ENCODE data around the gene C1orf232.

Gene C1orf232

DNA sequence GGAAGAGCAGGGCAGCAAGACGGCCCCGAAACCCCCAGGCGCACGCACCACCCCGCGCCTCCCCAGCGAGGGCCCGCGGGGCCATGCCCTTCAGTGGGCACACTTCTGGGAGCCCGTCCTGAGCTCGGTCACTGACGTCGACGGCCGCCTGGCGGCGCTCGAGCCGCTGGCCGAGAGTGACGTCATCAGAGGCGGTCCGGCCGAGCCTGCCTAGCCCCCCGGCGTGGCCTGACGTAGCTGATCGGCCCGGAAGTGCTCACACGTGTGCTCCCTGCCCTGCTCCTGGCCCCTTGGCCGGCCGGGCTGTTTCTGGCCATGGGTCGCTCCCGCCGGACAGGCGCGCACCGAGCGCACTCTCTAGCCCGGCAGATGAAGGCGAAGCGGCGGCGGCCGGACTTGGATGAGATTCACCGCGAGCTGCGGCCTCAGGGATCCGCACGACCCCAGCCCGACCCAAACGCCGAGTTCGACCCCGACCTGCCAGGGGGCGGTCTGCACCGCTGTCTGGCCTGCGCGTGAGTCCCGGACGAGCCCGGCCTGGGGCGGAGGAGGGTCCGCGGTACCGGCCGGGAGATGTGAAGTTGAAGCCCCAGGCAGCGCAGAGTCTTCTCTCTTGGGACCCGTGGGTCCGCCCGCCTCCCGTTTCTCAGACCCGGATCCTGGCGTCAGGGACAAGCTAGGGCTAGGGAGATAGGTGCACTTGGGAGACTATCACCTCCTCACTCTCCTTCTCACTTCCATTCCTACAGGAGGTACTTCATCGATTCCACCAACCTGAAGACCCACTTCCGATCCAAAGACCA lies 1.1 kb upstream of the C1orf232 start, which contains the start of gene ZNF593:
Gene ZNF593, plus strand, starts transcription at position 240 of the 803 bp plus-strand sequence. Its CDS starts 76 bp downstream, at position 316.
- Mint-ChIP-seq H3K4me3 (peak within 1 kb of the TSS; percentile 87 to 89), H3K27me3 (peaks cover 0 to 4% of the 10 kb centered on the region in 2 donors), H3K27ac (peak within 1 kb of the TSS; percentile 84 to 89), H3K36me3 (ENCODE audit: insufficient read depth) (peaks cover 5% of the 10 kb centered on the region), H3K9me3 (no peaks in the 10 kb centered on the region), H3K4me1 (ENCODE audit: low read depth in 2 of 2) (peaks cover 15 to 26% of the 10 kb centered on the region in 2 donors)
- DNase-seq (peak; percentile 82 to 85 (median 83)), ATAC-seq (replicated peaks) (peak; percentile 89)

DNA sequence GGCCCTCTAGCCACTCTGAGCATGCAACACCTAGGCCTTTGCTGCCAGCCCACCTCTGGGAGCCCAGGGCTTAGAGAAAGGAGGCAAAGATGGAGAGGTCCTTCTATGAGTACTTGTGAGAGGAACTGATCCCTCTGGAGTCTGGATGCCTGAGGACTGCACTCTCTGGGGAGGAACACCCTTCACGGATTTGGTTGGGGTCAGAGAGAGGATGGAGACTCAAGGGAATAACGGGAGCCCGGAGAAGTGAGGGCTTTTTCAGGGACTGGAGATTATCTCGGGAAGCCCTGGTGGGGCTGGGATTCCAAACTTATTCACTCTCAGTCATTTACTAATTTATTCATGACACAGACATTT lies 413 bp upstream of the C1orf232 start:
- ATAC-seq (replicated peaks): no peak
- H3K9me3 Mint-ChIP-seq: no peaks in the 10 kb centered on the region
- H3K4me3 Mint-ChIP-seq: peak overlapping the region; percentile 87 to 89
- DNase-seq: no peak
- peaks cover 5% of the 10 kb centered on the region for H3K36me3 Mint-ChIP-seq (ENCODE audit: insufficient read depth)
- peaks cover 0 to 10% of the 10 kb centered on the region in 2 donors for H3K27me3 Mint-ChIP-seq
- peaks cover 15 to 28% of the 10 kb centered on the region in 2 donors for H3K4me1 Mint-ChIP-seq (ENCODE audit: low read depth in 2 of 2)
- H3K27ac Mint-ChIP-seq: peak overlapping the region; percentile 84 to 89

DNA sequence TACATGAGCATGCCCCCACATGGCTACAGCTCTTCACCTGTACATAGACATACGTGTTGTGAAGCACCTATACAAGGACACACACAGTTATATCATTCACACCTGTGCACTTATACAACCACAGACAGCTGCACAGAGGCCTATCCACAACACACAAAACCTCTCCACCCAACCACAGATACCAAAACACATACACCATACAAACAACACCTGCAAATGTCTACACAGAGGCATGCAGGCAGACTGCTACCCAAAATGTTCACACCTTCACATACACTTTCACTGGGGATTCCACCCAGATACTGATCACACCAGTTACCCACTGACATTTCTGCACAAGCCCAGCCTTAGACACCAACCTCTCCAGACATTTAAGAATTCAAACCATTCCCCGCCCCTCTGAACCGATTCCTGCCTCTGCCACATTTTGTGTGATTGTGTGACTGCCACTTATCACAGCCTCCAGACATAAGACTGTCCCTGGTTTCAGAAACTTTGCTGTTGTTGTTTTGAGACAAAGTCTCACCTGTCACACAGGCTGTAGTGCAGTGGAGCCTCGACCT lies 2.0 kb downstream of the C1orf232 start:
- Mint-ChIP-seq H3K9me3 (no peaks in the 10 kb centered on the region), H3K36me3 (ENCODE audit: insufficient read depth) (peaks cover 5% of the 10 kb centered on the region), H3K4me3 (no peak overlapping the region), H3K27me3 (peaks cover 8 to 25% of the 10 kb centered on the region in 2 donors), H3K4me1 (ENCODE audit: low read depth in 2 of 2) (peaks cover 15 to 30% of the 10 kb centered on the region in 2 donors), H3K27ac (peak overlapping the region in 1 of 2 donors; percentile 4)
- ATAC-seq (replicated peaks) (peak; percentile 35), DNase-seq (no peak)

DNA sequence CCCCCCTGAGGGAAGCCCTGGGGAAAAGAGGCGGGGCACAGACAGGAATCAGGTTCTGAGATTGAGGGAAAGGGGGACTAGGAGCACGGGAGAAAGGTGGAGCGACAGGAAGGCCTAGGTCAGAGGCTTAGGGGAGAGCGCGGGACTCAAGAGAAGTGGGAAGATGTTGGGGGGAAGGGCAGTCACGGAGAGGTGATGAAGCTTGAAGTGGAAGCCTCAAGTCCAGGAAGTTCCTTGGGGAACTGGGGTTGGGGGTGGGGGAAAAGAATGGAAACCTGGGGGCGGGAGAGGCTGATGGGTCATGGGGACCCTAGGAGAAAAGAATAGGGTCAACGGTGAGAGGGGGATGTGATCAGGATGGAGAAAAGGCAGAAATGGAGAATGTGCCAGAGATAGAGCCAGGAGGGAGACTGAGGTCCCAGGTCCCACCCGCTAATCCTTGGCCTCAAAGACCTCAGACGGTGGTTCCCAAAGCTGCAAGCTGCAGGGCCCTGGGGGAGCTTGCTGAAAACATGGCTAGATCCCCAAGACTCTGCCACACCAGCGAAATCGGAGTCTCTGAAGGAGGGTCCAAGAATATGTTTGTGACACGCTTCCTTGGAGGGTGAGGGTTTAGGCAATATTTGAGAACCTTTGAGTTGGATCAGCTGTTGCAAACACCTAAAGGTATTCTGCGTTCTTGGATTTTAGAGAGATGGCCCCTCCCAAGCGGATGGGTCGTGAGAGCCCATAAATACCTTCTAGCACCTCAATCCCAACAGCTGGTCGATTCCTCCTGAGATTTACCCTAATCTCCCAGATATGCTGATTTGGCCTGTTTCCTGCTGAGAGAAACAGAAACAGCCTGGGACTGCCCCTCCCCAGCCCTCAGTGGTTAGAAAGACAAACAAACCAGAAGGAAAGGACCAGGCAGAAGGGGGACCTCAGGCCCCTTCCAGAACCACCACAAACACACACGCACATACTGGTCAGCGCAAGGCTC lies 3.6 kb downstream of the C1orf232 start:
- Mint-ChIP-seq H3K27me3 (peaks cover 8 to 37% of the 10 kb centered on the region in 2 donors), H3K4me3 (peak overlapping the region; percentile 57 to 66), H3K27ac (peak overlapping the region in 1 of 2 donors; percentile 65), H3K9me3 (no peaks in the 10 kb centered on the region), H3K36me3 (ENCODE audit: insufficient read depth) (peaks cover 5% of the 10 kb centered on the region), H3K4me1 (ENCODE audit: low read depth in 2 of 2) (peaks cover 7 to 18% of the 10 kb centered on the region in 2 donors)
- ATAC-seq (replicated peaks): no peak
- no peak for DNase-seq

DNA sequence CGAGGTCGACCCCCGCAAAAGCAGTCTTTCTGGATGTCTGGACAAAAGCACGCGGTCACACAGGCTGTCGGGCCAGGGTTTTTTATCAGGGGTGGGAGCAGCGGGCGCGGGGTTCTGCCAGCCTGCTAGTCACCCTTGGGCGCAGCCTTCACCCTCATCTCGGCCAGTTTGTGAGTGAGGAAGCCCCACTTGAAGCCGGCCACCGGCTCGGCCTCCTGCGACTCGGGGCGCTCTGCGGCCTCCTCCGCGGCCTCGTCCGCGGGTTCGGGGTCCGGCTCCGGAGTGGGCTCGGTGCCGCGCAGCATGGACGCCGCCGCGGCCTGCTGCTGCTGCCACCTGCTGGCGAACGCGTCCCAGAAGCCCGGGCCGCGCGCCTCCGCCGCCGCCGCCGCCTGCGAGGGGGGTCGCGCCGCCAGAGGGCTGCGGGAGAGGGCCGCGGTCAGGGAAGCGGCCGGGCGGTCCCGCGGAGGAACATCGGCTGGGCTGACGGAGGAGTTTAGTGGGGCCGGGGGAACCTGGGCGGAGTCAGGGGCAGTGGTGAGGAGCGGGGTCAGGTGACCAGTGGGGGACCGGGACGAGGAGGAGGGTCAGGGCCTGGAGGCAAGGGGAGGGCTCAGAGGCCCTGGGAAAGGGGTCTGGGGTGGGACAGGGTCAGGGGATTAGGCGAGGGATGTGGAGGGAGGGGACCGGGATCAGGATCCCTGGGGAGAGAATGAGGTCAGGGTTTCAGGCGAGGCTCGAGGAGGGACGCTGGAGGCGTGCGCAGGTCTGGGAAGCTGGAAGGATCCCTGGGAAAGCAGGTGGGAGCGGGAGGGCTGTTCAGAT lies 4.5 kb downstream of the C1orf232 start:
- peaks cover 3% of the 10 kb centered on the region for H3K36me3 Mint-ChIP-seq (ENCODE audit: insufficient read depth)
- peaks cover 15 to 46% of the 10 kb centered on the region in 2 donors for H3K27me3 Mint-ChIP-seq
- peaks cover 7 to 15% of the 10 kb centered on the region in 2 donors for H3K4me1 Mint-ChIP-seq (ENCODE audit: low read depth in 2 of 2)
- ATAC-seq (replicated peaks): peak; percentile 66
- peak overlapping the region; percentile 57 to 66 for H3K4me3 Mint-ChIP-seq
- peak; percentile 40 to 51 (median 48) for DNase-seq
- no peaks in the 10 kb centered on the region for H3K9me3 Mint-ChIP-seq
- H3K27ac Mint-ChIP-seq: peak overlapping the region in 1 of 2 donors; percentile 65

DNA sequence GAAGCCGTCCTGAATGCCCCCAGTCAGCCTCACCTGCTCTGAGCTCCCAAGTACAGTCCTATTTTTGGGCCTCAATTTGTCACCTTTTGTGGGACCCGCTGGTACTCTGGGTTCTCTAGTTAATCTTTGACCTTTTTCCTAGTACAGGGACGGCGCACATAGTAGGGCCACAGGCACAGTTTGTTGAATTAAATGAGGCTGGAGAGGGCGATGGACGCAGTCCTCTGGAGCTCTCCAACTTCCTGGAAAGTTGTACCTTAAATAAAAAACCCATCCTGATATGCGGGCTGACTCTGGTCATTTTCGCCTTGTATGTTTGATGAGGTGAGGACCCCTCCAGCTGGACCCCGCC lies 5.1 kb downstream of the C1orf232 start:
- ATAC-seq (replicated peaks) (no peak), DNase-seq (no peak)
- Mint-ChIP-seq H3K4me1 (ENCODE audit: low read depth in 2 of 2) (peaks cover 7 to 13% of the 10 kb centered on the region in 2 donors), H3K27ac (no peak overlapping the region), H3K36me3 (ENCODE audit: insufficient read depth) (peaks cover 4% of the 10 kb centered on the region), H3K9me3 (no peaks in the 10 kb centered on the region), H3K4me3 (peak overlapping the region in 1 of 2 donors; percentile 48), H3K27me3 (peaks cover 21 to 52% of the 10 kb centered on the region in 2 donors)

DNA sequence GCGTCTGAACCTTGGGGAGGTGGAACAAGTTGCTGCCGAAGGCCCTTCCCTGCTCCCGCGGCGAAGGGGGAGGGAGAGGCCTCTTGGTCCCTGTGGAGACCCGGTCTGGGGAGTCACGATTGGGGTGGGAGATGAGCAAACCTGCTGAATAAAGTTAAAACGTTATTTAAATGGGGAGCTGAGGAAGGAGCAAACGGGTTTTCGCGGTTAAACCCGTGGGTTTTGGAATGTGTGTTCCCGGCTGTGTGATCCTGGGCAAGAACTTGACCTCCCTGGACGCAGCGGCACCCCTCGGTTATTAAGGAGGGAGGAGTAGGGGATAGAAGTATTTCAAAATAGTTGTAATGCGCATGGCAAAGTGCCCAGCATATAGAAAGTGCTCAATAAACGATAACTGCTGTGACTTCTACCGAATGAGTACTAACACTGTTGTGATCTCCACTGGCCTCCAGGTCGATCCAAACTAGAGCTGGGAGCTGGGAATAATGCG lies 6.5 kb downstream of the C1orf232 start:
- no peak overlapping the region for H3K27ac Mint-ChIP-seq
- no peaks in the 10 kb centered on the region for H3K9me3 Mint-ChIP-seq
- peak overlapping the region; percentile 20 to 46 for H3K4me3 Mint-ChIP-seq
- no peak for DNase-seq
- ATAC-seq (replicated peaks): no peak
- H3K4me1 Mint-ChIP-seq (ENCODE audit: low read depth in 2 of 2): peaks cover 7 to 13% of the 10 kb centered on the region in 2 donors
- peaks cover 4% of the 10 kb centered on the region for H3K36me3 Mint-ChIP-seq (ENCODE audit: insufficient read depth)
- peaks cover 35 to 66% of the 10 kb centered on the region in 2 donors for H3K27me3 Mint-ChIP-seq

DNA sequence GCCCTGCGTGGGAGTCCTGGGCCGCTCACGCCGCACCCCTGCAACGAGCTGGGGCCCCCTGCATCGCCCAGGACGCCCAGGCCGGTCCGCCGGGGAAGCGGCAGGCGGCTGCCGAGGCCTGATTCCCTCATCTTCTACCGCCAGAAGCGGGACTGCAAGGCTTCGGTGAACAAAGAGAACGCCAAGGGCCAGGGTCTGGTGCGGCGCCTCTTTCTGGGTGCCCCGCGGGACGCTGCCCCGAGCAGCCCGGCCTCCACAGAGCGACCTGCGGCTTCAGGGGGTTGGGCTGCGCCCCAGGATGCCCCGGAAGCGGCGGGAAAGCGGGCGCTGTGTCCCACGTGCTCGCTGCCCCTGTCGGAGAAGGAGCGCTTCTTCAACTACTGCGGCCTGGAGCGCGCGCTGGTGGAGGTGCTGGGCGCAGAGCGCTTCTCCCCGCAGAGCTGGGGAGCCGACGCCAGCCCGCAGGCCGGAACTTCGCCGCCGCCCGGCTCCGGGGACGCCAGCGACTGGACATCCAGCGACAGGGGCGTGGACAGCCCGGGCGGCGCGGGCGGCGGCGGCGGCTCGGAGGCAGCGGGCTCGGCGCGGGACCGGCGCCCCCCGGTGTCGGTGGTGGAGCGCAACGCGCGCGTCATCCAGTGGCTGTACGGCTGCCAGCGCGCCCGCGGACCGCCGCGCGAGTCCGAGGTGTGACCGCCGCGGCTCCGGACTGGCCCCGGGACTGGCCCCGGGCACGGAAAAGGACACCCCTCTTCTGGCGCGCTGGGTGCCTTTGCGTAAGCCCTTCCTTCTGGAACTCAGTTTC lies 7.1 kb downstream of the C1orf232 start:
- Mint-ChIP-seq H3K9me3 (no peaks in the 10 kb centered on the region), H3K27me3 (peaks cover 36 to 73% of the 10 kb centered on the region in 2 donors), H3K27ac (no peak overlapping the region), H3K36me3 (ENCODE audit: insufficient read depth) (peaks cover 4% of the 10 kb centered on the region), H3K4me1 (ENCODE audit: low read depth in 2 of 2) (peaks cover 2 to 11% of the 10 kb centered on the region in 2 donors), H3K4me3 (peak overlapping the region; percentile 20 to 46)
- ATAC-seq (replicated peaks): peak; percentile 55
- no peak for DNase-seq

DNA sequence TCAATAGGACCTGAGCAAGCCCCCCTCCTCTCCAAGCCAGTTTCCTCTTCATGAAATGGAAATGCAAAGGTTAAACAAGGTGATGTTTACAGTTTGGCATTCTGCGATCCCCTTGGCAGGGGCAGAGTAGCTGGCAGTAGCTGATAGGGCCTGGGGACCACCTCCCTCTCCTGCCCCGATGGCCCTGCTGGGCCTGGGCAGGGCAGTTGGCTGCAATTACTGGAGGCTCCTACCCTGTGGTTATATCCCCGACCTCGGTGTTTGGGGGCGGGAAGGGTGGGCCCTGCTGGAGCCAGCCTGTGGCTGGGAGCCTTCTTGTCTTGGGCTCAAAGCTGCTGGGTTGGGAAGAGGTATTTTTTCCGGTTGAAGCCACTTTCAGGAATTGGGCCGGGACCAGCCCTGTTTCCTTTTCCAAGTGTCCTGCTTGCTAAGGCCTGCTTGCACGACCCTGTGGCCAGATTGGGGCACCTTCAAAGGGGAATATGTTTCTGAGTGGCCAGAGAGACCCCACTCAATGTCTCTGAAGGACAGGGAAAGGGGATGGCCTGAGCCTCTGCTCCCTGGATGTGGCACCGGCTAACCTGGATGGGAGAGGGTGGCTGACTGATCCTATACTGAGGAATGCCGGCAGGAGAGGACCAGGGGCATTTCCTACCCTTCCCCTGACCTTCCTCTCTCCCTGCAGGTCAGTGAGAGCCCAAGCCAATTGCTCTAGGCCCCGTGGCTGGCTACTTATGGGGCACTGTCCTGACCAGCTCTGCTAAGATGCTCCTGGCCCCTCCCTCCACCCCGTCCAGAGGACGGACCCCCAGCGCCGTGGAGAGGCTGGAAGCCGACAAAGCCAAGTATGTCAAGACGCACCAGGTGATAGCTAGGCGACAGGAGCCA lies 8.0 kb downstream of the C1orf232 start:
- DNase-seq (no peak), ATAC-seq (replicated peaks) (no peak)
- Mint-ChIP-seq H3K4me3 (no peak overlapping the region), H3K36me3 (ENCODE audit: insufficient read depth) (peaks cover 8% of the 10 kb centered on the region), H3K4me1 (ENCODE audit: low read depth in 2 of 2) (peaks cover 0 to 10% of the 10 kb centered on the region in 2 donors), H3K27me3 (peaks cover 39 to 81% of the 10 kb centered on the region in 2 donors), H3K9me3 (no peaks in the 10 kb centered on the region), H3K27ac (no peak overlapping the region)

DNA sequence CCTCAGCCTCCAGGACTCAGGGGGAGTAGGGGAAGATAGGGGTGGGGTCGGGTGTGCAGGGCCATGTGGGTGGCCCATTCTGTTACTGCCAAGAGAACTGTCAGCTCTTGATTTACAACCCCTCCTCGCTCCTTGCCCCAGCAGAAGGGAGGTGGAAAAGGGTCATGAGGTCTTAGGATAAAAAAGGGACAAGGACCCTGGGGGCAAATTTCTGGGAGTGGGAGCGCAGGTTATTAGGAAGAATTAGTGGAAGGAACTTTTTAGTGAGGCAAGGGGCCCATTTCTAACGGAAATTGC lies 9.1 kb downstream of the C1orf232 start:
- Mint-ChIP-seq H3K36me3 (ENCODE audit: insufficient read depth) (peaks cover 8% of the 10 kb centered on the region), H3K4me3 (no peak overlapping the region), H3K27me3 (peaks cover 50 to 86% of the 10 kb centered on the region in 2 donors), H3K9me3 (no peaks in the 10 kb centered on the region), H3K27ac (no peak overlapping the region), H3K4me1 (ENCODE audit: low read depth in 2 of 2) (peaks cover 0 to 7% of the 10 kb centered on the region in 2 donors)
- DNase-seq: no peak
- ATAC-seq (replicated peaks): no peak

Data from effector memory CD8-positive, alpha-beta T cell (primary cell).